ES-I3 (cell line): ENCODE data around the gene ERMP1.
"Not testable (repeated sequence)": the region's sequence is repeated elsewhere in the genome, so short reads cannot be mapped to it uniquely, and the experiment has no call there.

Experiments used
- H3K36me3 ChIP-seq: 2 replicates; pipeline ENCODE4 v1.6.1; 2013; ENCODE audit warnings: mild to moderate bottlenecking, low read length, control low read depth, moderate library complexity; ENCODE audit not compliant: insufficient read depth
- H3K4me1 ChIP-seq: 2 replicates; pipeline ENCODE4 v1.6.1; 2013; ENCODE audit warnings: mild to moderate bottlenecking, control low read depth, low read length; ENCODE audit not compliant: insufficient read depth
- H3K9ac ChIP-seq: 2 replicates; pipeline ENCODE4 v1.6.1; 2013; ENCODE audit warnings: low read depth, mild to moderate bottlenecking, low read length, moderate library complexity
- H3K9me3 ChIP-seq: 2 replicates; pipeline ENCODE4 v1.6.1; 2013; ENCODE audit warnings: mild to moderate bottlenecking, low read length, moderate library complexity; ENCODE audit not compliant: control insufficient read depth, insufficient read depth

The ERMP1 gene

DNA sequence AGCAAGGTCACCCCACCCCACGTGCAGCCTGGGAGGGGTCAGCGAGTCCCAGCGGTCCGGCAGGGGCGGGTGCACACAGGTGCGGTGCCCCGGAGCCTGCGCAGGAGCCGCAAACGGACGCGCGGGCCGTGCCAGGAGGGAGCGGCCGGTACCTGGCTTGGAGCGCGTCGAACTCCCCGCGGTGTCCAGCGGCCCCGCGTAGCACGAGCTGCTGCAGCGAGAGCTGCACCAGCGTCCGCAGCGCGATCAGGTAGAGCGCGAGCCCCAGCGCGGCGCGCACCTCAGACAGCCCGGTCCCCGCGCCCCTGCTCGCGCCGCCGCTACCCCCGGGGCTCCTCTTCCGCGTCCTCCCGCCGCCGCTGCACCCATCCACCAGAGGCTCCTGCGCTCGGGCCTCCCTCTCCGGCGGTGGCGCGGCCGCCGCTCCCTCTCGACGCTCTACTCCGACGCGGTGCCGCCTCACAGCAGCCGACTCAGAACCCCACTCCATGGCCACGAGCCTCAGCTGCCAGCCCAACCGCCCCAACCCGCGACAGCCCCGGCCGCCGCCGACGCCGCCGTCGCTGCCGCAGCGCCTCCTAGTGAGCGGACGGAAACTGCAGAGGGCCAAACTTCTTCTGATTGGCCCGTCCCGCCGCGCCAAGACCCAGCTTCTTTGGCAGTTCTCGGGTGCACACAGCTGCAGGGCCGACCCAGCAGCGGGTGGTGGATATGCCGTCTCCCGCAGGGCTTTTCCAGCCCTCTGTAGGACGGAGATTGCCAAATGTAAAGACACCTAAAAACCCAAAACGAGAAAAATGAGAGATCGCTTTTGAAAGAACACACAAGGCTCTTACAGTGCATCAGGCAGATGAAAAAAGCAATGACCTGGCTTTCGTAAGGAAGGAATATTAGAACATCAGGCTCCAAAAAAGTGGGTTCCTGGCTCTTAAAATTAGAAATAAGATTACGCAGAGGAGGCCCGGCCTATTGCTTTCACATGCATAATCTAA is at the start of gene ERMP1:
ERMP1 (minus strand) TSS at position 580 of the 992 bp plus-strand sequence; CDS start at position 490, 90 bp downstream.
- Histone ChIP-seq H3K9me3 (no peaks in the 10 kb centered on the region), H3K9ac (peak within 1 kb of the TSS; percentile 87), H3K36me3 (no peaks in the 10 kb centered on the region), H3K4me1 (0 out of 2 replicates have a peak, but pooled peaks cover 3% of the 10 kb centered on the region)

DNA sequence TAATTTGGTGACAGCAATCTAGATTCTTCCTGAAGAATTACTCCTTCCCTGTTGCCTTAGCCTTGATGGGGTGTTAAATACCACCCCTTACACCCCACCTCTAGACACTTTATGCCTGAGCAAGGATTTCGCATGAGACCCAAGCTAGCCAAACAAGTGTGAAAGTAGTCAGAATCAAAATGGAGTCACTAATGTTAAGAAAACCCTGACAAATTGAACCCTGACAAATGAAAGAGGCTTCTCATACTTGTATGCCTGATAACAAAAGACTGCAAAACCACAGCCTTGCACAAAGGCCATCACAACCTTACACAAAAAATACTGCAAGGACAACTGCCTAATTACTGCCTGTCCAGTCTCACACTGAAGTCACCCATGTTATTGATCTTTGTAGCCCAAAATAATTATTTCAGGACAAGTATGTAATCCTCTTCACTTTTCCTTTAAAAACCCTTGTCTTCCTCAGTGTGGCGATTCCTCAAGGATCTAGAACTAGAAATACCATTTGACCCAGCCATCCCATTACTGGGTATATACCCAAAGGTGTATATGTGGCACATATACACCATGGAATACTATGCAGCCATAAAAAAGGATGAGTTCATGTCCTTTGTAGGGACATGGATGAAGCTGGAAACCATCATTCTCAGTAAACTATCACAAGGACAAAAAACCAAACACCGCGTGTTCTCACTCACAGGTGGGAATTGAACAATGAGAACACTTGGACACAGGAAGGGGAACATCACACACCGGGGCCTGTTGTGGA is 49.5 kb upstream of the ERMP1 start:
- not testable (repeated sequence) for H3K9ac ChIP-seq, H3K9me3 ChIP-seq, H3K36me3 ChIP-seq, H3K4me1 ChIP-seq

- Histone ChIP-seq H3K9ac (no peak overlapping the region), H3K36me3 (no peaks in the 10 kb centered on the region), H3K4me1 (no peaks in the 10 kb centered on the region; the same call in 1 of the 2 replicates), H3K9me3 (no peaks in the 10 kb centered on the region; the same call in 1 of the 2 replicates)
Measured at GRCh38 chr9:5879419-5880181, 46.7 kb upstream of the ERMP1 start.

- Histone ChIP-seq H3K9ac (no peak overlapping the region), H3K36me3 (no peaks in the 10 kb centered on the region), H3K4me1 (no peaks in the 10 kb centered on the region; the same call in 1 of the 2 replicates)
Measured at GRCh38 chr9:5876711-5877110, 43.8 kb upstream of the ERMP1 start.

DNA sequence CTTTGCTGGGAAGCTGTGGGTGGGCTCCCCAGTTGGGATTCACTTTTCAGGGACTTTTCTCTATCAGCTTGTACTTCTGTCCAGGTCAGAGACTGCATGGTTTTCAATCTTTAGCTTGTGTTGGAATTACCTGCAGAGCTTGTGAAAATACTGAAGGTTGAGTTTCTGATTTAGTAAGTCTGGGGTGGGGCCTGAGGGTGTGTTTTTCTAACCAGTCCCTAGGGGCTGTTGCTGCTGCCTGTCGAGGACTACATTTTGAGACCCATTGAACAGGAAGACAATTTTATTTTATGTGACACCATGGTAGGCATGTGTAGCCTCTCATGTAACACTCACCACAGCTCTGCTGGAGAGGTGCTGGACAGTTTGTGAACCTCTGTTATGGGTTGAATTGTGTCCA is 43.1 kb upstream of the ERMP1 start:
- H3K9ac ChIP-seq, result no peak overlapping the region
- no peaks in the 10 kb centered on the region for H3K36me3 ChIP-seq
- no peaks in the 10 kb centered on the region; the same call in 1 of the 2 replicates for H3K4me1 ChIP-seq
- no peaks in the 10 kb centered on the region; the same call in 1 of the 2 replicates for H3K9me3 ChIP-seq

More at GRCh38 chr9:5876711-5877110, 43.8 kb upstream of the ERMP1 start:
- no peaks in the 10 kb centered on the region; the same call in 1 of the 2 replicates for H3K9me3 ChIP-seq

DNA sequence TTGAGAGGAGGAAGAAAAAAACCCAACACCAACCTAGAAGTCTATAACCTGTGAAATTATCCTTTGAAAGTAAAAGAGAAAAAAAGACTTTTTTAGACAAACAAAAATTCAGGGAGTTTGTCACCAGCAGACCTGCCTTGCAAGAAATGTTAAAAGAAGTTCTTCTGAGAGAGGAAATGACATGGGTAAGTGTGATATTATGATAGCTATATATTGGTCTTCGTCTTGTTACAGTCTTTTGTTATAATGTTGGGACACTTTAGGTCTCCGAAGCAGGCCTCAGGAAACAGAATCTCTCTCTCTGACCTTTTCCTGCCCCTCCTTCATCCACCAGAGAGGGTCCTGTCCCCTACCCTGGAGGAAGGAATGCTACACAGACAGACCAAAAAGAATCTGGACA is 41.1 kb upstream of the ERMP1 start:
- Histone ChIP-seq H3K9ac (no peak overlapping the region), H3K36me3 (no peaks in the 10 kb centered on the region), H3K9me3 (no peaks in the 10 kb centered on the region; the same call in 1 of the 2 replicates), H3K4me1 (no peaks in the 10 kb centered on the region)

- H3K4me1 ChIP-seq, result no peaks in the 10 kb centered on the region
- no peaks in the 10 kb centered on the region for H3K36me3 ChIP-seq
- no peaks in the 10 kb centered on the region; the same call in 1 of the 2 replicates for H3K9me3 ChIP-seq
- no peak overlapping the region for H3K9ac ChIP-seq
Measured at GRCh38 chr9:5873439-5873838, 40.5 kb upstream of the ERMP1 start.

DNA sequence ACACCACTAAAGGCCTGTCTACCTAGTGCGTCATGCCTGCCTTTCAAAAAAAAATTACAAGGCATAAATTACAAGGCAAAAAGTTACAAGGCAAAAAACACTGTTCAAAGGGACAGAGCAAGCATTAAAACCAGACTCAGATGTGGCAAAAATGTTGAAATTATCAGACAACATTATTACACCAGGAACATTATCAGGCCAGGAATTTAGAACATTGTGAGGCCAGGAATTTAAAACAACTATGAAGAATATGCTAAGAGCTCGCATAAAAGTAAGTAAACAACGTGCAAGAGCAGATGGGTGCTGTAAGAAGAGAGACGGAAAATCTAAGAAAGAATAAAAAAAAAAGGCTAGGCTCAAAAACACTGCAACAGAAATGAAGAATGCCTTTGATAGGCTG is 39.6 kb upstream of the ERMP1 start:
- Histone ChIP-seq H3K4me1 (0 out of 2 replicates have a peak, but pooled peaks cover 2% of the 10 kb centered on the region), H3K9ac (no peak overlapping the region), H3K36me3 (no peaks in the 10 kb centered on the region), H3K9me3 (no peaks in the 10 kb centered on the region; the same call in 1 of the 2 replicates)

DNA sequence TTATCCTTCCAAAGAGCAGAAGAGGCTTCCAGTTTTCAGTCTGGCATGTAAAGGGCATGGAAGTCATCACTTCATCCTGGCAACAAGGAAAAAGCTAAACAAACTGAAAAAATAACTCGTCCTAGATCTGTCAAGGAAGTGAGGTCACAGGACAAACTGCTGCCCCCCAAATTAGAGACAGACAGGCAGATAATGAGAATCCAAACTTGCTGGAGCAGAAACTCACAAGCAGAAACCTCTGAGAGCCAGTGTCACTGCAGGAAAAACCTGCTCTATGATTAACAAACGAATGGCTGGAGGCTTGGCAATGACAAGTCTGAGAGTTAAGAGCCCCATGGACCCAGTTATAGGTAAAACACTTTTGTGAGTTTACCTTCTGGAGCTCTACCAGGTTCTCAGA is 38.9 kb upstream of the ERMP1 start:
- Histone ChIP-seq H3K9ac (no peak overlapping the region), H3K4me1 (0 out of 2 replicates have a peak, but pooled peaks cover 2% of the 10 kb centered on the region), H3K9me3 (no peaks in the 10 kb centered on the region; the same call in 1 of the 2 replicates), H3K36me3 (no peaks in the 10 kb centered on the region)

DNA sequence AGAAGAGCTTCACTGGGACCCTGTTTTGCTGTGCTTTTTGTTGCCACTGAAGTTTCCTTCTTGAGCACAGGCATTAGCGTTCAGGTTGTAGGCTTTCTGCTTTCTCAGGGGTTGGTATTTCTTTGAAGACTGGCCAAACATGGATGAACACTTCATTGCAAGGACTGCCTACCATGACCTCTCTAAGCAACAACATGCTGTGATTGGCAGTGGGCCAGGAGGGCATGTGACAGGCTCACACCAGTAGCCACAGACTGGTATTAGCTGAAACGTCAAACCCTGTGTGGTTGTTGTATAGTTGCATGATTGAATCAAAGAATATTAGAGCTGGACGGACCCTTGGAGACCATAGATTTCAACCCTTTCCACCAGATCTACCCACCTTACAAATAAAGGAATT is 37.8 kb upstream of the ERMP1 start:
- no peak overlapping the region for H3K9ac ChIP-seq
- H3K36me3 ChIP-seq, result no peaks in the 10 kb centered on the region
- no peaks in the 10 kb centered on the region for H3K9me3 ChIP-seq
- 0 out of 2 replicates have a peak, but pooled peaks cover 2% of the 10 kb centered on the region for H3K4me1 ChIP-seq

DNA sequence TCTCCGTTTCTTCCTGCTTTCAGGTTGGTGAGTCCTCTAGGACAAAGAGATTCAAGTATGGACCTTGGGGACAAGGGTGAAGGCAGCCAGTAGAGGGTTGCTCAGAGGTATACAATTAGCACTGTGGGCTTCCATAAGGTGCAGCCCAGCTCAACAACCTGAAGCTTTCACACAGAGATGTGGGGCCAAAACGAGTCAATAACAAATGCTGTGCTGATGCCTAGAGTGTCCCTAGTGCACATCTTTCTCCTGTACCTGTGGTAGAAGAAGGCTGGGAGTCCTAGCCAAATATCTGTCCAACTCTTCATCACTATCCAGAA is 37.1 kb upstream of the ERMP1 start:
- Histone ChIP-seq H3K9me3 (no peaks in the 10 kb centered on the region), H3K36me3 (no peaks in the 10 kb centered on the region), H3K4me1 (0 out of 2 replicates have a peak, but pooled peaks cover 2% of the 10 kb centered on the region), H3K9ac (no peak overlapping the region)

DNA sequence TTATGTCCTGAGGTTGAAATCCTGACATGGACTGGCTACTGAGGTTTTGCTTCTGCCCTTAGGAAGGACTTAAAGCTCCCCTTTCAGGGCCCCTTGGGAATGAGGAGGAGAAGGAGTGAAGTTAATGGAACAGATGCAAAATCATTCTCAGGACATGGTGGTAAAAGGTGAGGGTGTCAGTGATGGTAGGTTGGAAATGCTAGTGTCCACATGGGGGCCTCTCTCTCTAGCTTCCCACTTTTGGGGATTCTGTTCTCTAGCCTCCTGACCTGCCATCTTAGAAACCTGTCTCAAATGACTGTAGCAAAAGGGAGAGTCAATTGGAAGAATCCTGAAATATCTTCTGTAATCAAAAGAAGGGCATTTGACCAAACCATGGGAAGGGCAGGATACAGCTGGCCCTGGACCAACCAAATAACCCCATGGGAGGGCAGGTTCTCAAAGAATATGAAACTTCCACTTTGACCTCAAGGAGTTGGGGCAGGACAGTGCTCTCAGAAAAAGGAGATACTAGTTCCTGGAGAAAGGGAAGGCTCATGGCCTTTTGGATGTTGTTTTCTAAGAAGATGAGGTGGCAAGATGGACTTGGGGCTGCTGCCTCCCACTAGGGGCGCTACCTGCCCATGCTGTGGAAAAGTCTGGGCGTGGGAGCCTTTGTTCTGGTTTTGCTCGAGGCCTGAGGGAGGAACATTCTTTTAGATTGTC is 36.5 kb upstream of the ERMP1 start:
- no peak overlapping the region for H3K9ac ChIP-seq
- no peaks in the 10 kb centered on the region for H3K36me3 ChIP-seq
- 0 out of 2 replicates have a peak, but pooled peaks cover 2% of the 10 kb centered on the region for H3K4me1 ChIP-seq
- no peaks in the 10 kb centered on the region for H3K9me3 ChIP-seq

DNA sequence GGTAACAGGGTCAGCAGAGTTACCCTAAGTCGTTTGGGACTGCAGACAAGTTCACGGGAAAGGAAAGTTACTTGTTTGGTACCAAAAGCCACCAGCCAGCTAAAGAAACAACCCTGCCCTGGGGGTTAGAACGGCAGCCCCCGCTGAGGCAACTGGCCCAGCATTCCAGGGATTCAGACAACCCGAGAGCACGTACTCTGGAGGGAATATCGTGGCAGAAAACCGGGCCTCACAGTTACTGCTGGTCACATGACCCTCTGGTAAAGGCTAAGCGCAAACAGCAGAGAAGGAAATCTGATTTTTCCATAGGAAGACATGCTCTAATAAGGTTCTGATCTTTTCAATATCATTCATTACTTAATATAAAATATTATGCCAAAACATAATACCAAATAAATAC is 35.3 kb upstream of the ERMP1 start:
- Histone ChIP-seq H3K9me3 (no peaks in the 10 kb centered on the region), H3K36me3 (no peaks in the 10 kb centered on the region), H3K9ac (no peak overlapping the region), H3K4me1 (0 out of 2 replicates have a peak, but pooled peaks cover 2% of the 10 kb centered on the region)
